Gastroesophageal sphincter (tissue), 4 donors: Measurements from ENCODE around the gene CYTH1. TPM values are rescaled to one million over a fixed set of nuclear protein-coding genes. Genes with fewer than 3 reads are reported as not detected.

Experiments
- ATAC-seq: fragments of 150-250 bp; one replicate; pipeline ENCODE4 v1.9.1; 2016; ENCODE audit warnings: mild to moderate bottlenecking, moderate library complexity
- H3K27ac ChIP-seq, 4 donors: fragments of 200-600 bp; sonication (generic) in 3 of 4; 1 replicate in 3 of 4; 2 replicates in 1 of 4; pipeline ENCODE4 v1.5.1; 2016 to 2019
- H3K27me3 ChIP-seq: fragments of 200-600 bp; sonication (generic); one replicate; pipeline ENCODE4 v1.5.1; 2019
- H3K36me3 ChIP-seq, 2 donors: fragments of 200-600 bp; sonication (generic); one replicate each; pipeline ENCODE4 v1.5.1; 2019; ENCODE audit warnings: control low read depth in 1 of 2
- H3K4me1 ChIP-seq, 3 donors: fragments of 200-600 bp; sonication (generic); 1 replicate in 2 of 3; 2 replicates in 1 of 3; pipeline ENCODE4 v1.5.1; 2016 to 2019; ENCODE audit warnings: control low read depth in 2 of 3
- H3K4me3 ChIP-seq, 2 donors: fragments of 200-600 bp; sonication (generic); one replicate each; pipeline ENCODE4 v1.5.1; 2019; ENCODE audit warnings: mild to moderate bottlenecking in 1 of 2, moderate library complexity in 1 of 2
- H3K9me3 ChIP-seq, 3 donors: fragments of 200-600 bp; sonication (generic); one replicate each; pipeline ENCODE4 v1.5.1; 2017 to 2019; ENCODE audit warnings: control low read depth in 2 of 3
- EP300 ChIP-seq: sonication (generic); formaldehyde crosslinking; IDR thresholded peaks from one replicate; pipeline ENCODE4 v1.6.1; 2017; ENCODE audit warnings: antibody characterized with exemption, mild to moderate bottlenecking
- POLR2A ChIP-seq, 2 donors: fragments of 450-650 bp; IDR thresholded peaks; one replicate each; pipeline ENCODE4 v1.6.1; 2017; ENCODE audit warnings: antibody characterized with exemption in 2 of 2, mild to moderate bottlenecking in 2 of 2, moderate library complexity in 1 of 2
- POLR2AphosphoS5 ChIP-seq: sonication (generic); formaldehyde crosslinking; IDR thresholded peaks from one replicate; pipeline ENCODE4 v1.6.1; 2017; ENCODE audit warnings: antibody characterized with exemption
- WGBS, 2 donors: methylation state at CpG; one replicate each; pipeline ENCODE4 v1.1.5; 2018; ENCODE audit warnings: low coverage in 1 of 2; 5-methylcytosine and 5-hydroxymethylcytosine counted together
- total RNA-seq, 4 donors: library from RNA; depleted of rRNA; stranded (reverse); fragments of >200 nt; gene quantifications; one replicate each; pipeline ENCODE4 v1.1.0, GENCODE V29; 2016
- TF ChIP-seq, protein P1 (sequence below), 4 experiments: fragments of 200-600 bp in 2 of 4; fragments of 450-650 bp in 2 of 4; sonication (generic) in 1 of 4; IDR thresholded peaks; one replicate each; pipeline ENCODE4 v1.5.1; 2017 to 2019; ENCODE audit warnings: antibody characterized with exemption in 4 of 4, mild to moderate bottlenecking in 2 of 4, moderate library complexity in 2 of 4

The CYTH1 gene
- total RNA-seq, 4 donors from 2014 or later, result 26.9 to 38.0 (median 31.0) TPM

DNA sequence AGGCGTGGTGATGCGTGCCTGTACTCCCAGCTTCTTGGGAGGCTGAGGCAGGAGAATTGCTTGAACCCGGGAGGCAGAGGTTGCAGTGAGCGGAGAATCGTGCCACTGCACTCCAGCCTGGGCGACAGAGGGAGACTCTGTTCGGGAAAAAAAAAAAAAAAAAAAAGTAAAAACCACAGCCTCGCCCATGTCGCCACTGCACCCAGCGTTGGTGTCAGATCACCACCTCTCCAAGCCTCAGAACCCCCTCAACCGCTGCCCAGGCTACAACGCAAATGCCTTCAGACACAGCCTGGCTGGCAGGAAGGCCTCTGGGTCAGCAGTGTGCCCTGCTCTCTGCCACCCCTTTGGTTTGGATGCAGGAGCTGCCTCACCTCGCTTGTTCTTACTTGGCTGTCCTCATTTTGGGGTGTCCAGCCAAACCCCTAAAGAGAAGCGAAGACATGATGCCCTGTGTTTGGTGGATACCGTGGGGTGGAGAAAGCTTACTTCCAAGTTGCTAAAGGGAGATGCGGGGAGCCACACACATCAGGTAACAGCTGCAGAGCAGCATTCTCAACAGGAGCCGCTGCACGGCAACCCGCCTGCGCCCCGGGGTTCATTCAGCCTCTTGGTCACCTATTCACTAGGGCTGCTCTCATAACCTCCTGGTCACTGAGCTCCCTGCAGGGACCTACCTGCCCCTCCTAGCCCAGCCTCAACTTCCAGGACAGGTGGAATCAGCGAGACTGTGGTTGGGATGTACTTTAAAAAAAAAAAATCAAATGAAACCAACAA, 13.0 kb upstream of the CYTH1 start:
- Histone ChIP-seq H3K27me3 (no peaks in the 10 kb centered on the region), H3K4me3 (no peak overlapping the region), H3K36me3 (peaks cover 0 to 71% of the 10 kb centered on the region in 2 donors), H3K4me1 (peaks cover 0 to 33% (median 21%) of the 10 kb centered on the region in 3 donors), H3K9me3 (no peaks in the 10 kb centered on the region), H3K27ac (no peak overlapping the region)
- WGBS, 2 donors, result 92% methylated on average over 14 to 16 of the region's 22 CpGs
- ATAC-seq, result no peak
- no peak for TF ChIP-seq POLR2A (IDR thresholded peaks at IDR 0.05)
- no peak for TF ChIP-seq EP300
- TF ChIP-seq POLR2AphosphoS5, result no peak
- TF ChIP-seq, protein P1, sequence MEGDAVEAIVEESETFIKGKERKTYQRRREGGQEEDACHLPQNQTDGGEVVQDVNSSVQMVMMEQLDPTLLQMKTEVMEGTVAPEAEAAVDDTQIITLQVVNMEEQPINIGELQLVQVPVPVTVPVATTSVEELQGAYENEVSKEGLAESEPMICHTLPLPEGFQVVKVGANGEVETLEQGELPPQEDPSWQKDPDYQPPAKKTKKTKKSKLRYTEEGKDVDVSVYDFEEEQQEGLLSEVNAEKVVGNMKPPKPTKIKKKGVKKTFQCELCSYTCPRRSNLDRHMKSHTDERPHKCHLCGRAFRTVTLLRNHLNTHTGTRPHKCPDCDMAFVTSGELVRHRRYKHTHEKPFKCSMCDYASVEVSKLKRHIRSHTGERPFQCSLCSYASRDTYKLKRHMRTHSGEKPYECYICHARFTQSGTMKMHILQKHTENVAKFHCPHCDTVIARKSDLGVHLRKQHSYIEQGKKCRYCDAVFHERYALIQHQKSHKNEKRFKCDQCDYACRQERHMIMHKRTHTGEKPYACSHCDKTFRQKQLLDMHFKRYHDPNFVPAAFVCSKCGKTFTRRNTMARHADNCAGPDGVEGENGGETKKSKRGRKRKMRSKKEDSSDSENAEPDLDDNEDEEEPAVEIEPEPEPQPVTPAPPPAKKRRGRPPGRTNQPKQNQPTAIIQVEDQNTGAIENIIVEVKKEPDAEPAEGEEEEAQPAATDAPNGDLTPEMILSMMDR (IDR thresholded peaks at IDR 0.05), result no peak

DNA sequence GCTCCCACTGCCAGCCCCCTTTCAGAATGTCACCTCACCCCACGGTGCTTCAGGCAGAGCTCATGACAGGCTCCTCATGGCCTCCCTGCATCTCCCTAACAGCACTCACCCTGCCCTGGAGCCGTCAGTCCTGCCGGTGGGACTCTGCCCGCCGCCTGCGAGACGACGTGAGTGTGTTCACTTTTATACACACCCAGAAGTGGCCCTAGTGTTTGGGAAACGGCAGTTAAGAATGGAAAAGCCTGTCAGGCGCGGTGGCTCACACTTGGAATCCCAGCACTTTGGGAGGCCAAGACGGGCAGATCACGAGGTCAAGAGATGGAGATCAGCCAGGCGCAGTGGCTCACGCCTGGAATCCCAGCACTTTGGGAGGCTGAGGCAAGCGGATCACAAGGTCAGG, 12.3 kb upstream of the CYTH1 start:
- no peak for ATAC-seq
- Histone ChIP-seq H3K27ac (no peak overlapping the region), H3K9me3 (no peaks in the 10 kb centered on the region), H3K4me3 (no peak overlapping the region), H3K27me3 (no peaks in the 10 kb centered on the region), H3K4me1 (peaks cover 0 to 39% (median 27%) of the 10 kb centered on the region in 3 donors), H3K36me3 (peaks cover 0 to 65% of the 10 kb centered on the region in 2 donors)
- no peak for TF ChIP-seq POLR2A (IDR thresholded peaks at IDR 0.05)
- TF ChIP-seq POLR2AphosphoS5, result no peak
- TF ChIP-seq, protein P1 (IDR thresholded peaks at IDR 0.05), result no peak
- TF ChIP-seq EP300, result no peak
- 88 to 100% methylated on average over 1 to 9 of the region's 16 CpGs for WGBS, 2 donors

DNA sequence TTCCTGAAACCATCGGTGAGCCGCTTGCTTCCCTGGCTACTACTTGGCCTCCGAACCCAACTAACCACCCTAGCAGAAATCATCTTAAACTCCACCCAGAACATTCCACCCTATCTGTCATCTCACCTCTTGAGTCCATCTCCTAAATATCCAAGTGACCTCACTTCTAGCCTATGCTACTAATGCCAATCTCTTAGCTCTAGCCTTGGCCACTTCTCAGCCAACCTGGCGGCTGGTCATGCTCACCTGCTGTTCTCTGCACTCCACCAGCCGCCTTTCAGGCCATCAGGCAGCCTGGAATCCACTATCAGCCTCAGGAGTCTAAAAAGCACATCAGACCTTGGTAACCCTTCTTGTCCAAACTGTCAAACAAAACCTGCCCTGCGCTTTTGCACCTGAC, 11.9 kb upstream of the CYTH1 start:
- Histone ChIP-seq H3K36me3 (peaks cover 0 to 61% of the 10 kb centered on the region in 2 donors), H3K4me1 (peaks cover 0 to 39% (median 30%) of the 10 kb centered on the region in 3 donors), H3K27ac (no peak overlapping the region), H3K27me3 (no peaks in the 10 kb centered on the region), H3K9me3 (no peaks in the 10 kb centered on the region), H3K4me3 (no peak overlapping the region)
- TF ChIP-seq, protein P1 (IDR thresholded peaks at IDR 0.05), result no peak
- no peak for TF ChIP-seq POLR2AphosphoS5
- no peak for TF ChIP-seq EP300
- no peak for TF ChIP-seq POLR2A (IDR thresholded peaks at IDR 0.05)
- no peak for ATAC-seq
- 86 to 87% methylated on average over 4 to 6 of the region's 6 CpGs for whole genome bisulfite sequencing, 2 donors

DNA sequence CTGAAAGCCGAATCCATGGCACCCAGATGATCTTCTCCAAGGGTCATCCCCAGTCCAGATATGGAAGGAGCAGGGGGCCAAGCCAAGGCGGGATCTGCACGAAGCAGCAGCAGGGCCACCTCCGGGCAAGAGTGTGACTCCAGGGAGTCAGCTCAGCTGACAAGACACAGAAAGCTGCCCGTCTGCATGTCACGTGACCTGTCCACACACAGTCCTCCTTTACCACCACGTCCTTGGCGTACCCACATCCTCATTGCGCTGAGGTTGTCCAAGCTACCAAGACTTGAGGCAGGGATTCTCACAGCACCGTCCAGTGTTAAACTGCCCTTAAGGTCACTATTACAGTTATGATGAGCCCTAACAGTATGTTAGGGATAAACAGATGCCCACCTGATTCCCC, 11.3 kb upstream of the CYTH1 start:
- Histone ChIP-seq H3K4me3 (no peak overlapping the region), H3K27me3 (no peaks in the 10 kb centered on the region), H3K27ac (no peak overlapping the region), H3K36me3 (peaks cover 0 to 55% of the 10 kb centered on the region in 2 donors), H3K9me3 (no peaks in the 10 kb centered on the region), H3K4me1 (peaks cover 0 to 43% (median 30%) of the 10 kb centered on the region in 3 donors)
- ATAC-seq, result no peak
- TF ChIP-seq, protein P1 (IDR thresholded peaks at IDR 0.05), result no peak
- TF ChIP-seq EP300 (no peak), POLR2A (IDR thresholded peaks at IDR 0.05) (no peak), POLR2AphosphoS5 (no peak)
- 86 to 91% methylated on average over 7 to 9 of the region's 10 CpGs for WGBS, 2 donors
